HG03159 (cell line): ENCODE measurements around the gene DDR1.
"Not testable (repeated sequence)": the region's sequence is repeated elsewhere in the genome, so short reads cannot be mapped to it uniquely, and the experiment has no call there.

Experiments
- ATAC-seq: cut with Tn5 transposase; IDR thresholded peaks from one replicate; pipeline ENCODE4 v1.9.1; 2021; ENCODE audit warnings: mild to moderate bottlenecking, moderate library complexity; ENCODE audit not compliant: unreplicated experiment

The DDR1 gene

DNA sequence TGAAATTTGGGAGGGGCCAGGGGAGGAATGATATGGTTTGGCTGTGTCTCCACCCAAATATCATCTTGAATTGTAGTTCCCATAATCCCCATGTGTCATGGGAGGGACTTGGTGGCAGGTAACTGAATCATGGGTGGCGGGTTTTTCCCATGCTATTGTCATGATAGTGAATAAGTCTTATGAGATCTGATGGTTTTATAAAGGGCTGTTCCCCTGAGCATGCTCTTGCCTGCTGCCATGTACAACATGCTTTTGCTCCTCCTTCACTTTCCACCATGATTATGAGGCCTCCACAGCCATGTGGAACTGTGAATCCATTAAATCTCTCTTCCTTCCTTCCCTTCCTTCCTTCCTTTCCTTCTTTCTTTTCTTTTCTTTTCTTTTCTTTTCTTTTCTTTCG, 31.9 kb upstream of the DDR1 start:
- ATAC-seq = not testable (repeated sequence)

DNA sequence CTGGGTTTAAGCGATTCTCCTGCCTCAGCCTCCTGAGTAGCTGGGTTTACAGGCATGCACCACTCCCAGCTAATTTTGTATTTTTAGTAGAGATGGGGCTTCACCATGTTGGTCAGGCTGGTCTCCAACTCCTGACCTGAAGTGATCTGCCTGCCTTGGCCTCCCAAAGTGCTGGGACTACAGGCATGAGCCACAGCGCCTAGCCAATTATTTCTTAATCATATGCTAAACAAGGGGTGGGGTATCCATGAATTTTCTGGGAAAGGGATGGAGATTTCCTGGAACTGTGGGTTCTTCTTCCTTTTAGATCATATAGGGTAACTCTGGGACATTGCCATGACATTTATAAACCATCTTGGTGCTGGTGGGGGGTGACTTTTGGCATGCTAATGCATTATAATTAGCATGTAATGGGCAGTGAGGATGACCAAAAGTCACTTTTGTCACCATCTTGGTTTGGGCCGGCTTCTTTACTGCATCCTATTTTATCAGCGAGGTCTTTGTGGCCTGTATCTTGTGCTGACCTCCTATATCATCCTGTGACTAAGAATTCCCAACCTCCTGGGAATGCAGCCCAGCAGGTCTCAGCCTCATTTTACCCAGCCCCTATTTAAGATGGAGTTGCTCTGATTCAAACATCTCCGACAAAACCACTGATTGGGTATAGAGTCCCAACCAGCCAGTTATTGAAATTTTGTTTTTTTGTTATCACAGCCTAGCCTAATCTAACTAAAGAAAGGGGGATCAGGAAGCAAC, 29.9 kb upstream of the DDR1 start:
- no peak for ATAC-seq

GRCh38 chr6:30855429-30856075, 28.8 kb upstream of the DDR1 start:
- no peak for ATAC-seq

DNA sequence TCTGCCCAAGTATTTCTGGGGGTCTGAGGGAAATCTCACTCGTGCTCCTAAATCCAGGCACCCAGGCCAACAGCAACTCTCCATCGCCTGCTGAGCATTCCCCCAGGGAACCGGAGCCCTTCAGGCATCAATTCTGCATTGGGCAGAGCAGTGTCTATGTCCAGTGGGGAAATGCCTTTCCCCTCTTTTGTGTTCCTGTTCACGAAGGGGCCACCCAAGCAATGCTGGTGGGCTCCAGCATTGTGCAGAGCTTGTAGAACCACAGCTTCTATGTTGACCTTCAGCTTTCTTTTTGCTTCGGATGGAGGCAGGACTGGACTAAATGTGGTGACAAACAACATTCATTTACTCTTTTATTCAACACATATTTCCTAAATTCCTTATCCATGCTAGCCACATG, 27.2 kb upstream of the DDR1 start:
- no peak for ATAC-seq

- ATAC-seq = no peak
Observed at GRCh38 chr6:30857549-30857948, 26.8 kb upstream of the DDR1 start.

GRCh38 chr6:30859726-30860125, 24.6 kb upstream of the DDR1 start:
- ATAC-seq = not testable (repeated sequence)

DNA sequence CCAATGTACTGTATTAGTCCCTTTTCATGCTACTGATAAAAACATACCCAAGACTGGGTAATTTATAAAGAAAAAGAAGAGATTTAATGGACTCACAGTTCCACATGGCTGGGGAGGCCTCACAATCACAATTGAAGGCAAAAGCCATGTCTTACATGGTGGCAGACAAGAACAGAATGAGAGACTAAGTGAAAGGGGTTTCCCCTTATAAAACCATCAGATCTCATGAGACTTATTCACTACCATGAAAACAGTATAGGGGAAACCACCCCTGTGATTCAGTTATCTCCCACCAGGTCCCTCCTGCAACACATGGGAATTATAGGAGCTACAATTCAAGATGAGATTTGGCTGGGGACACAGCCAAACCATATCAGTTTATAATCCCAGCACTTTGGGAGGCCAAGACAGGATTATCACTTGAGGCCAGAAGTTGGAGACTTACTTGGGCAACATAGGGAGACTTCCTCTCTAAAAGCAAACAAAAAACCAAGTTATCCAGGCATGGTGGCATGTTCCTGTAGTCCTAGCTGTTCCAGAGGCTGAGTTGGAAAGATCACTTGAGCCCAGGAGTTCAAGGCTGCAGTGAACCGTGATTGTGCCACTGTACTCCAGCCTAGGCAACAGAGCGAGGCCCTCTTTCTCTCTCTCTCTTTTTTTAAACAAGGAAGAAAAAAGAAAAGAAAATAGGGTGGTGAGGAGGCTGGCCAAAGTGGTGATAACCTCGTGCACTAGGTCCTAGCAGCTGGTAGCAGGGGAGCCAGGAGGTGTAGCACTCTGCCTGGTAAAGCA, 22.9 kb upstream of the DDR1 start:
- ATAC-seq = no peak

- no peak for ATAC-seq
Observed at GRCh38 chr6:30862156-30862875, 22.0 kb upstream of the DDR1 start.

DNA sequence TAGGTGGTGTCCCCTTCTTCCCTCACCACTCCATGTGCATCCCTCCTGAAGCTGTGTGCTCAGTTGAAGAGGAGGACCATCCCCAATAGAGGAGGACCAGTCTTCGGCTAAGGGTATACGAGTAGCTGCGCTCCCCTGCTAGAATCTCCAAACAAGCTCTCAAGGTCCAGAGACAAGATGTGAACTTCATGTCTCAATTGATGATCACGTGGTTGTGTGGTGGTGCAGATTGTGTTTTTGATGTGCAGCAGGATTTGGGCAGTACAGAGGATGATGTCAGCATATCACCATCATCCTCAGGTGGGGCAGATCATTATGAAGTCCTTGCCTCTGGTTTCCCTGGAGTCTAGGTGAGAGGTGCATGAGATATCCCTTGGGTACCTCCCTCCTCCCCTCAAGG, 20.0 kb upstream of the DDR1 start:
- no peak for ATAC-seq

GRCh38 chr6:30869241-30869749, 15.0 kb upstream of the DDR1 start:
- not testable (repeated sequence) for ATAC-seq

- no peak for ATAC-seq
Observed at GRCh38 chr6:30870546-30870945, 13.8 kb upstream of the DDR1 start.

DNA sequence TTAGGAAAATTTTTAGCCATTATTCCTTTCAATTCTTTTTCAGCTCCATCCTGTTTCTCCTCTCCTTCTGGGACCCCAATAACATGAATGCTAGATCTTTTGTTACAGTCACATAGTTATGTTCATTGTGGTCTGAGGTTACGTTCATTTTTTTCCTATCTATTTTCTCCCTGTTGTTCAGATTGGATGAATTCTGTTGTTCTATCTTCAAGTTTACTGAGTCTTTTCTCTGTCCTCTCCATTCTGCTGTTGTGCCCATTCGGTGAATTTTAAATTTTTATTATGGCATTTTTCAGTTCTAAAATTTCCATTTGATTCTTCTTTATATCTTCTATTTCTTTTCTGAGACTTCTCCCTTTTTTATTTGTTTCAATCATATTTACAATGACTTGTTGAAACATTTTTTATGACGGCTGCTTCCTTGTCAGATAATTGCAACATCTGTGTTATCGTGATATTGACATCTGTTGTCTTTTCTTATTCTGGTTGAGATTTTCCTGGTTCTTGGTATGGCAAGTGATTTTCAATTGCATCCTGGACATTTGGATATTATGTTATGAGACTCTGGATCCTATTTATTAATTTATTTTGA, 12.6 kb upstream of the DDR1 start:
- ATAC-seq = no peak

- no peak for ATAC-seq
Observed at GRCh38 chr6:30873137-30873640, 11.1 kb upstream of the DDR1 start.

DNA sequence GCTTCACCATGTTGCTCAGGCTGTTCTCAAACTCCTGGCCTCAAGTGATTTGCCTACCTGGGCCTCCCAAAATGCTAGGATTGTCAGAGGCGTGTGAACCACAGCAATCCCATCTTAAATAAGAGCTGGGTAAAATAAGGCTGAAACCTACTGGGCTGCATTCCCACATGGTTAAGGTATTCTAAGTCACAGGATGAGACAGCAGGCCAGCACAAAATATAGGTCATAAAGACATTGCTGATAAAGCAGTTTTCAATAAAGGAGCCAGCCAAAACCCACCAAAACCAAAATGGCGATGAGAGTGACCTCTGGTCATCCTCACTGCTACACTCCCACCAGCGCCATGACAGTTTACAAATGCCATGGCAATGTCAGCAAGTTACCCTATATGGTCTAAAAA, 10.5 kb upstream of the DDR1 start:
- not testable (repeated sequence) for ATAC-seq

GRCh38 chr6:30875244-30876038, 8.9 kb upstream of the DDR1 start:
- no peak for ATAC-seq

DNA sequence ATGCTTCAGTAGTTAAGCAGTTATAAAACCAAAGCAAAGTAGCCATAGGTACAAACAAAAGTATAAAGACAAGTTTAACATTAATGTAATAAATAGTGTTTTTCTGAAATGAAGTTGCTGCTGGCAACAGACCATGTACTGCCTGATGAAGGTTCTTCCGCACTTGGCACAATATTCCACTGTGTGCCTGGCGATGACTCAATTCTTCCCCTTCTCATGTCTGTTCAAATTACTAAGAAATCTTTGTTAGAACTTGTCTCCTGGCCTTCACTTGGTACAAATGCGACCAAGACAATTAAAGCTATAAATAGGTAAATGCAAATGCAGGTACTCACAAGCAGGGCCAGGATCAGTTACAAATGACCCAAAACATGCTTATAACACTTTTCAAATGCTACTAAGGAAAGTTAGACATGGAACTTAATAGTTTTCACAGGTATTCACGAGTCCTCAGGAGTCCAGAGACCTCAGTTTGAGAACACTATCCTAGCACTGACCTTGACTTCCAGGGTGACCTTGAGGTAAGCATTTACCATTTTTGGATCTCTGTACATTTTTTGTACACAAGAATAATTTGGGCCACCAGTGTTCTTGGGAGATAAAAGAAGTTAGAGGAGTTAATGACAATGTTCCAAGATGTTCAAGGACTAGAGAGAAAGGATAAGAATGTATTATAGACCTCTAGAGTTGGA, 8.1 kb upstream of the DDR1 start:
- ATAC-seq = no peak

- no peak for ATAC-seq
Observed at GRCh38 chr6:30877419-30878262, 6.7 kb upstream of the DDR1 start.
